Activated B cell treated with CpG ODN at 0.5 μM for 24 hours (primary cell): ENCODE data around the gene MPV17L2. TPM values are rescaled to one million over a fixed set of nuclear protein-coding genes. Genes with fewer than 3 reads are reported as not detected.
"Not testable (repeated sequence)": the region's sequence is repeated elsewhere in the genome, so short reads cannot be mapped to it uniquely, and the experiment has no call there.

ENCODE experiments used
- ATAC-seq: fragments of 200-7000 bp; cut with Tn5 transposase; one replicate; pipeline ENCODE4 v1.10.0; 2021; ENCODE audit warnings: low read depth, mild to moderate bottlenecking, moderate library complexity
- CTCF ChIA-PET: fragments of 350-600 bp; sonication (Branson Sonifier 250); formaldehyde crosslinking; loops from one replicate; lab custom pipeline; 2021; ENCODE audit warnings: antibody characterized with exemption; lab: Charles Lee
- POLR2A ChIA-PET: fragments of 350-600 bp; sonication (Branson Sonifier 250); formaldehyde crosslinking; loops from one replicate; lab custom pipeline; 2021; ENCODE audit warnings: antibody characterized with exemption; lab: Charles Lee
- DNase-seq: peaks from one replicate; pipeline ENCODE4 v3.0.0; 2022
- H3K27ac Mint-ChIP-seq: one replicate; pipeline ENCODE4 v1.8.0; 2020; ENCODE audit warnings: mixed read lengths
- H3K27me3 Mint-ChIP-seq: one replicate; pipeline ENCODE4 v1.8.0; 2021; ENCODE audit warnings: mixed read lengths
- H3K36me3 Mint-ChIP-seq: one replicate; pipeline ENCODE4 v1.8.0; 2021; ENCODE audit warnings: low read depth, mixed read lengths
- H3K4me1 Mint-ChIP-seq: one replicate; pipeline ENCODE4 v1.8.0; 2021; ENCODE audit warnings: mixed read lengths
- H3K4me3 Mint-ChIP-seq: one replicate; pipeline ENCODE4 v1.8.0; 2020; ENCODE audit warnings: mild to moderate bottlenecking, mixed read lengths
- H3K9me3 Mint-ChIP-seq: one replicate; pipeline ENCODE4 v1.8.0; 2020; ENCODE audit warnings: mixed read lengths
- CTCF ChIP-seq: fragments of 200-600 bp; IDR thresholded peaks from one replicate; pipeline ENCODE4 v1.8.0; 2022; ENCODE audit warnings: antibody characterized with exemption, mild to moderate bottlenecking
- intact Hi-C: fragments of 100-400 bp; cut with micrococcal nuclease; formaldehyde crosslinking; loops from one replicate; pipeline ENCODE4 v1.15.1; 2024
- total RNA-seq: library from RNA; stranded (reverse); gene quantifications from 2 replicates; pipeline ENCODE4 v1.2.3, GENCODE V29; 2022

Gene MPV17L2
- total RNA-seq, 1 donor from 2014 or later = 17.9 TPM

GRCh38 chr19:18206018-18206417 is 13.0 kb downstream of the MPV17L2 start:
- POLR2A ChIA-PET = interaction anchor here (2.9 to 6.0 kb wide), 4 partner anchors 13 to 99 kb away, joined by 13 to 112 read pairs (median 46); partner anchors contain the start of genes JUND and MPV17L2
- no peak overlapping the region for H3K4me3 Mint-ChIP-seq
- no peak overlapping the region for H3K27ac Mint-ChIP-seq
- TF ChIP-seq CTCF = no peak
- ATAC-seq (no peak), DNase-seq (no peak)
- no peaks in the 10 kb centered on the region for H3K9me3 Mint-ChIP-seq
- CTCF ChIA-PET = interaction anchor here (1.1 to 6.8 kb wide), 5 partner anchors 35 to 268 kb away, joined by 3 to 95 read pairs (median 7); a partner anchor contains a TSS
- intact Hi-C loops = no loop called here
- H3K4me1 Mint-ChIP-seq = peaks cover 27% of the 10 kb centered on the region
- peaks cover 4% of the 10 kb centered on the region for H3K36me3 Mint-ChIP-seq
- peaks cover 6% of the 10 kb centered on the region for H3K27me3 Mint-ChIP-seq

DNA sequence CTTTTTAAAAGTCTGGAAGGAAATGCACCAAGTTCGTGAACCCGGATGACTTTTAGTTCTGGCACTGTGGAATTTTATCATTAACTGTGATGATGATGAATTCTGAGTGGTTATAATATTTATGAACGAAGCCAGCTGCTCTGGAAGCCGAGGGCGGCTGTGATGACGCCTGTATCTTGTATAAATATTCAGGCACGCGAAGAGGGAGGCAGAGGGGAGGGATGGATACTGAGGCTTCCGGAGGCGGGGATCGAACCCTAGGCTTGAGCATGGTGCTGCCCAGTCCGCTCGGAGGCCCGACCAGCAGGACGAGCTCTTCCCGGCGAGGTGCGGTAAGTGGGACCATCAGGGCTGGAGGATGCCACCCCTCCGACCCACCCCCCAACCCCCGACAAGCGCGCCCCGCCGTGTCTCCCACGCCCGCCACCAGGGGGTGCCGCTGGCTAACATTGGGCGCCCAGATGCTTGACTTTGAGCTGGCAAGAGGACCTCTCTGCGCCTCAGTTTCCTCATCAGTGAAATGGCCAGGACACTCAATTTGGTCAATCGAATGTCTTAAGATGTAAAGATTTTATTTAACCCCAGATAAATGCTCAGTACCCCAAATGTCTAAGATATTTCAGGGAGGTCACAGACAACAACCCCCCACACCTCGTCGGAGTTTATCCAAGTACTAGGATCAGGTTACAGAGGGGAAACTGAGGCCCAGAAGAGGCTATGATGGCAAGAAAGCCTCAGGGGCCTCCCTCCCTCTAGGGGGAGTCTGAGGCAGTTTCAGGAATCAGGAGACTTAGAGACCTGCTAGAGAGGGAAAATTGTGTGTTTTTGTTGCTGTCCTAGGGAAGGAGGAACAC is 15.3 kb downstream of the MPV17L2 start:
- ChIA-PET POLR2A (interaction anchor here (0.5 to 1.6 kb wide), 6 partner anchors 16 to 180 kb away, joined by 3 to 7 read pairs (median 4); no protein-coding TSS in a partner anchor), CTCF (interaction anchor here (0.6 to 6.8 kb wide), 7 partner anchors 17 to 120 kb away, joined by 3 to 95 read pairs (median 5); partner anchors contain the start of gene LSM4)
- no peak overlapping the region for H3K27ac Mint-ChIP-seq
- intact Hi-C loops = loop anchor here (1.0 kb wide), 4 partner anchors 43 to 202 kb away; partner anchors contain the start of gene LSM4
- H3K4me1 Mint-ChIP-seq = peaks cover 13% of the 10 kb centered on the region
- no peak for ATAC-seq
- H3K4me3 Mint-ChIP-seq = no peak overlapping the region
- H3K9me3 Mint-ChIP-seq = no peaks in the 10 kb centered on the region
- peaks cover 2% of the 10 kb centered on the region for H3K36me3 Mint-ChIP-seq
- peaks cover 10% of the 10 kb centered on the region for H3K27me3 Mint-ChIP-seq
- TF ChIP-seq CTCF = no peak
- DNase-seq = peak; percentile 55

- not testable (repeated sequence) for H3K4me3 Mint-ChIP-seq, H3K27ac Mint-ChIP-seq
- CTCF ChIA-PET = interaction anchor here (6.8 kb wide), 1 partner anchor 43 kb away, joined by 95 read pairs; a partner anchor contains a TSS
Observed at GRCh38 chr19:18209912-18210311, 16.9 kb downstream of the MPV17L2 start.

DNA sequence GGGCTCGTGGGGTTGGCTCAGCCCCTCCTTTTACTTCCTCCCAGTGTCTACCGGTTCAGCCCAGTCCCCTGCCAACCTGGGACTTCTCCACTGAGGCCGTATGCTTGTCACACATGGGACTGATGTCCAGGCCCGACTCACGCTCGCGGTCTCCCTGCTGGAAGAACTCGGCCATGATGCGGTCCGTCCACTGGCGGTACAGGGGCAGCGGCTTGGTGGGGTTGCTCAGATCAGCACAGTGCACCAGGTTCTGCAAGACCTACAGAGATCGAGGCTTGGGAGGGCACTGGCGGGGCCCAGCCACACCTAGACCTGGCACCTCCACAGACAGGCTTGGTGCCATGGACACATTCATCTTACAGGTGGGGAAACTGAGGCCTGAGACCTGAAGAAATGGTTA is 18.7 kb downstream of the MPV17L2 start:
- Mint-ChIP-seq H3K4me1 (no peaks in the 10 kb centered on the region), H3K36me3 (no peaks in the 10 kb centered on the region), H3K27ac (no peak overlapping the region), H3K27me3 (peaks cover 14% of the 10 kb centered on the region), H3K9me3 (no peaks in the 10 kb centered on the region), H3K4me3 (no peak overlapping the region)
- ChIA-PET POLR2A (interaction anchor here (1.0 kb wide), 1 partner anchor 117 kb away, joined by 3 read pairs; no protein-coding TSS in a partner anchor), CTCF (no interaction called here)
- ATAC-seq = no peak
- intact Hi-C loops = no loop called here
- DNase-seq = no peak
- no peak for TF ChIP-seq CTCF

More at GRCh38 chr19:18209912-18210311, 16.9 kb downstream of the MPV17L2 start:
- DNase-seq, H3K36me3 Mint-ChIP-seq, H3K9me3 Mint-ChIP-seq, H3K4me1 Mint-ChIP-seq, intact Hi-C loops, ATAC-seq: not testable (repeated sequence)
- POLR2A ChIA-PET = interaction anchor here (0.5 to 1.3 kb wide), 6 partner anchors 39 to 552 kb away, joined by 3 to 9 read pairs (median 4); no protein-coding TSS in a partner anchor
- H3K27me3 Mint-ChIP-seq = peaks cover 14% of the 10 kb centered on the region

DNA sequence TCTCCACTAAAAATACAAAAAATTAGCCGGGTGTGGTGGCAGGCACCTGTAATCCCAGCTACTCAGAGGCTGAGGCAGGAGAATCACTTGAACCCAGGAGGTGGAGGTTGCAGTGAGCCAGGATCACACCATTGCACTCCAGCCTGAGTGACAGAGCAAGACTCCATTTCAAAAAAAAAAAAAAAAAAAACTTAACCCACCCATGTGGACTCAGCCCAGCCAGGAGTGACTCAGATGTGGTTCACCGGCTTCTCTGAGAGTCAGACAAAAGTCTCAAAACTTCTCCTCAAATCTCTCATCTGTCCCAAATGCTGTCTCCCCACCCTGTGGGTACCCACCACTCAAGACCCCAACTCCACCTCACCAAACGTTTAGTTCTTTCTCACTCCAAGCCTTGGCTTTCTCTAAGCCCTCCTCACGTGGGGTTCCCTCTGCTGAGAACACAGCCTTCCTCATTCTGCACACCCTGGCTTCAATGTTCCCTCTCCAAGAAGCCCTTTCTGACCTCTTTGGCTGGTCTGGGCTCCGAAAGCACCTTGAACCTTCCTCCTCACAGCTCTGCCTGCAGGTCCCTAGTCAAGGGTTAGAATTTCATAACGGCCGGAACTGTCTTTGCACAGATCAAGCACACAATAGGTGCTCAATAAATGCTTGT is 21.9 kb downstream of the MPV17L2 start:
- Mint-ChIP-seq H3K9me3 (no peaks in the 10 kb centered on the region), H3K27me3 (peaks cover 11% of the 10 kb centered on the region), H3K4me1 (no peaks in the 10 kb centered on the region), H3K27ac (no peak overlapping the region), H3K4me3 (no peak overlapping the region), H3K36me3 (no peaks in the 10 kb centered on the region)
- POLR2A ChIA-PET = no interaction called here
- ATAC-seq (no peak), DNase-seq (no peak)
- intact Hi-C loops = no loop called here
- no peak for TF ChIP-seq CTCF
- CTCF ChIA-PET = no interaction called here
